GM12878 (cell line): ENCODE results near the gene ZNF296. TPM values are rescaled to one million over a fixed set of nuclear protein-coding genes. Genes with fewer than 3 reads are reported as not detected.
A peak's percentile ranks its signal among the peaks of the same experiment; 100 is the strongest.

Source experiments
- CREB1 ChIP-seq: IDR thresholded peaks from 2 replicates; pipeline ENCODE4 v1.6.1; 2012; ENCODE audit warnings: low read depth, mild to moderate bottlenecking, inconsistent platforms
- HDAC6 ChIP-seq: fragments of 200-600 bp; sonication (generic); IDR thresholded peaks from one replicate; pipeline ENCODE4 v1.8.0; 2017; ENCODE audit warnings: antibody characterized with exemption; ENCODE audit not compliant: unreplicated experiment
- IKZF1 ChIP-seq: fragments of 450-650 bp; conservative IDR thresholded peaks from 2 replicates; pipeline ENCODE4 v1.6.1; 2017; ENCODE audit warnings: antibody characterized with exemption, mild to moderate bottlenecking
- KDM1A ChIP-seq: fragments of 200-600 bp; sonication (generic); IDR thresholded peaks from 2 replicates; pipeline ENCODE4 v1.6.1; 2016; ENCODE audit warnings: borderline replicate concordance
- MAX ChIP-seq: IDR thresholded peaks from 2 replicates; pipeline ENCODE4 v1.6.1; 2012; ENCODE audit warnings: low read depth, low read length, improper control_type of control experiment
- NFIC ChIP-seq: IDR thresholded peaks from 2 replicates; pipeline ENCODE4 v1.6.1; 2012; ENCODE audit warnings: low read depth, mild to moderate bottlenecking, inconsistent platforms, low read length, moderate library complexity
- POU2F2 ChIP-seq: IDR thresholded peaks from 3 replicates; pipeline ENCODE4 v1.6.1; 2011; ENCODE audit warnings: low read depth, mild to moderate bottlenecking, low read length, borderline replicate concordance
- REST ChIP-seq: IDR thresholded peaks from 2 replicates; pipeline ENCODE4 v1.6.1; 2012; ENCODE audit warnings: mild to moderate bottlenecking, low read depth, low read length
- RFX5 ChIP-seq: IDR thresholded peaks from 2 replicates; pipeline ENCODE4 v1.6.1; 2011; ENCODE audit warnings: low read depth, low read length, improper control_type of control experiment
- USF1 ChIP-seq: IDR thresholded peaks from 2 replicates; pipeline ENCODE4 v1.6.1; 2011; ENCODE audit warnings: borderline replicate concordance, low read depth, mild to moderate bottlenecking, moderate library complexity, mixed read lengths, low read length; ENCODE audit not compliant: insufficient read depth; ENCODE audit errors: extremely low read length
- YBX1 ChIP-seq: fragments of 450-650 bp; IDR thresholded peaks from 2 replicates; pipeline ENCODE4 v1.6.1; 2016; ENCODE audit warnings: antibody characterized with exemption
- YY1 ChIP-seq: IDR thresholded peaks from 2 replicates; pipeline ENCODE4 v1.6.1; 2011; ENCODE audit warnings: low read depth, mild to moderate bottlenecking, low read length
- ZBTB40 ChIP-seq: fragments of 450-650 bp; IDR thresholded peaks from 2 replicates; pipeline ENCODE4 v1.6.1; 2016; ENCODE audit warnings: mild to moderate bottlenecking, moderate library complexity, borderline replicate concordance
- ZNF217 ChIP-seq: fragments of 450-650 bp; IDR thresholded peaks from 2 replicates; pipeline ENCODE4 v1.6.1; 2017; ENCODE audit warnings: antibody characterized with exemption, mild to moderate bottlenecking
- ZSCAN29 ChIP-seq: fragments of 450-650 bp; IDR thresholded peaks from 2 replicates; pipeline ENCODE4 v1.6.1; 2017; ENCODE audit warnings: mild to moderate bottlenecking, moderate library complexity
- polyA plus RNA-seq, 11 experiments: library from polyadenylated mRNA; depleted of rRNA in 4 of 11; unstranded in 6 of 11; stranded (reverse) in 5 of 11; fragments of >200 nt; fragmentation: Nextera tagmentation in 4 of 11; fragmentation: Illumina TruSeq in 1 of 11; extraction: Ambion mirVana in 4 of 11; extraction: Trizol in 1 of 11; gene quantifications; 1 replicate in 1 of 11; 2 replicates in 10 of 11; pipeline versions ENCODE4 v1.2.1 to v1.2.3, GENCODE V29; 2011 to 2016; ENCODE audit warnings: inconsistent platforms in 2 of 11, missing spikeins in 2 of 11, low read depth in 1 of 11
- total RNA-seq, 4 experiments: library from RNA; depleted of rRNA in 3 of 4; stranded (reverse); fragments of >200 nt in 3 of 4; fragmentation: Illumina TruSeq in 1 of 4; extraction: Trizol in 1 of 4; gene quantifications; 2 replicates each; pipeline versions ENCODE4 v1.2.1 to v1.2.3, GENCODE V29; 2013 to 2021
- TF ChIP-seq, protein P1 (sequence below): IDR thresholded peaks from 2 replicates; pipeline ENCODE4 v1.6.1; 2012; ENCODE audit warnings: low read depth, low read length, improper control_type of control experiment
- TF ChIP-seq, protein P2 (sequence below): fragments of 150-350 bp; IDR thresholded peaks from 2 replicates; pipeline ENCODE4 v1.6.1; 2014; ENCODE audit warnings: mild to moderate bottlenecking, low read depth, low read length

The ZNF296 gene
- total and polyA plus RNA-seq, 10 of the 15 experiments (the other 5 are each of a cell fraction or from before 2014, with no cell fraction given), result 0.44 to 23.6 (median 3.5) TPM; not detected in 1

GRCh38 chr19:45079063-45079910 lies 3.0 kb upstream of the ZNF296 start, which contains the start of gene GEMIN7 (continued):
- peak; percentile 95 for TF ChIP-seq POU2F2
- TF ChIP-seq, protein P1, sequence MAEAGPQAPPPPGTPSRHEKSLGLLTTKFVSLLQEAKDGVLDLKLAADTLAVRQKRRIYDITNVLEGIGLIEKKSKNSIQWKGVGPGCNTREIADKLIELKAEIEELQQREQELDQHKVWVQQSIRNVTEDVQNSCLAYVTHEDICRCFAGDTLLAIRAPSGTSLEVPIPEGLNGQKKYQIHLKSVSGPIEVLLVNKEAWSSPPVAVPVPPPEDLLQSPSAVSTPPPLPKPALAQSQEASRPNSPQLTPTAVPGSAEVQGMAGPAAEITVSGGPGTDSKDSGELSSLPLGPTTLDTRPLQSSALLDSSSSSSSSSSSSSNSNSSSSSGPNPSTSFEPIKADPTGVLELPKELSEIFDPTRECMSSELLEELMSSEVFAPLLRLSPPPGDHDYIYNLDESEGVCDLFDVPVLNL, result no peak
- TF ChIP-seq REST, result peak; percentile 26; the same call in 1 of the 2 replicates
- TF ChIP-seq, protein P2, sequence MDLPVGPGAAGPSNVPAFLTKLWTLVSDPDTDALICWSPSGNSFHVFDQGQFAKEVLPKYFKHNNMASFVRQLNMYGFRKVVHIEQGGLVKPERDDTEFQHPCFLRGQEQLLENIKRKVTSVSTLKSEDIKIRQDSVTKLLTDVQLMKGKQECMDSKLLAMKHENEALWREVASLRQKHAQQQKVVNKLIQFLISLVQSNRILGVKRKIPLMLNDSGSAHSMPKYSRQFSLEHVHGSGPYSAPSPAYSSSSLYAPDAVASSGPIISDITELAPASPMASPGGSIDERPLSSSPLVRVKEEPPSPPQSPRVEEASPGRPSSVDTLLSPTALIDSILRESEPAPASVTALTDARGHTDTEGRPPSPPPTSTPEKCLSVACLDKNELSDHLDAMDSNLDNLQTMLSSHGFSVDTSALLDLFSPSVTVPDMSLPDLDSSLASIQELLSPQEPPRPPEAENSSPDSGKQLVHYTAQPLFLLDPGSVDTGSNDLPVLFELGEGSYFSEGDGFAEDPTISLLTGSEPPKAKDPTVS, result peak; percentile 65; the same call in 1 of the 2 replicates
- peak; percentile 66 for TF ChIP-seq CREB1
- no peak for TF ChIP-seq NFIC
- TF ChIP-seq IKZF1, result peak; percentile 94
- peak; percentile 94 for TF ChIP-seq USF1
- peak; percentile 91 for TF ChIP-seq YY1
- no peak for TF ChIP-seq HDAC6
- TF ChIP-seq RFX5, result 0 out of 2 replicates have a peak, but pooled peaks have one; percentile 45
- TF ChIP-seq MAX, result peak; percentile 87
- no peak for TF ChIP-seq KDM1A
- peak; percentile 82 for TF ChIP-seq ZSCAN29
- TF ChIP-seq YBX1, result no peak
- peak; percentile 94 for TF ChIP-seq ZBTB40
- TF ChIP-seq ZNF217, result peak; percentile 77; the same call in 1 of the 2 replicates
